Kidney epithelial cell (primary cell): ENCODE data around the gene KCNQ1. TPM values are rescaled to one million over a fixed set of nuclear protein-coding genes. Genes with fewer than 3 reads are reported as not detected.

Experiments used
- DNase-seq: peaks from one replicate; pipeline ENCODE4 v3.0.0-alpha.2; 2010; ENCODE audit warnings: low read depth
- H3K27me3 ChIP-seq: 2 replicates; pipeline ENCODE4 v1.6.0; 2011; ENCODE audit warnings: low read length; ENCODE audit not compliant: control insufficient read depth, insufficient read depth
- H3K36me3 ChIP-seq: 2 replicates; pipeline ENCODE4 v1.5.1; 2011; ENCODE audit warnings: low read length; ENCODE audit not compliant: control insufficient read depth, insufficient read depth
- H3K4me3 ChIP-seq: 2 replicates; pipeline ENCODE4 v1.5.1; 2011; ENCODE audit warnings: low read depth, mild to moderate bottlenecking, control low read depth, low read length
- CTCF ChIP-seq: IDR thresholded peaks from 2 replicates; pipeline ENCODE4 v1.5.1; 2011; ENCODE audit warnings: mild to moderate bottlenecking, moderate library complexity, low read length, control low read depth, inconsistent platforms; ENCODE audit not compliant: insufficient read depth, poor library complexity, severe bottlenecking
- total RNA-seq: library from RNA; depleted of rRNA; stranded (reverse); fragments of >200 nt; gene quantifications from 2 replicates; pipeline ENCODE4 v1.2.3, GENCODE V29; 2015

KCNQ1 gene
- total RNA-seq, 1 donor from 2014 or later, result 2.3 TPM

GRCh38 chr11:2783536-2784082 lies 338.8 kb downstream of the KCNQ1 start:
- no peak for DNase-seq
- TF ChIP-seq CTCF, result no peak
- Histone ChIP-seq H3K4me3 (no peak overlapping the region), H3K36me3 (no peaks in the 10 kb centered on the region), H3K27me3 (no peaks in the 10 kb centered on the region)

- DNase-seq, result no peak
- Histone ChIP-seq H3K27me3 (peaks cover 21% of the 10 kb centered on the region), H3K36me3 (no peaks in the 10 kb centered on the region), H3K4me3 (no peak overlapping the region)
- no peak for TF ChIP-seq CTCF
Measured at GRCh38 chr11:2787816-2788167, 343.0 kb downstream of the KCNQ1 start.

GRCh38 chr11:2788168-2789071 lies 343.6 kb downstream of the KCNQ1 start:
- no peak for DNase-seq
- peaks cover 21% of the 10 kb centered on the region for H3K27me3 ChIP-seq
- no peak for TF ChIP-seq CTCF
- H3K36me3 ChIP-seq, result no peaks in the 10 kb centered on the region
- H3K4me3 ChIP-seq, result no peak overlapping the region

- no peak for TF ChIP-seq CTCF
- no peak for DNase-seq
- Histone ChIP-seq H3K36me3 (no peaks in the 10 kb centered on the region), H3K4me3 (no peak overlapping the region), H3K27me3 (peaks cover 21% of the 10 kb centered on the region)
Measured at GRCh38 chr11:2789331-2789730, 344.5 kb downstream of the KCNQ1 start.

GRCh38 chr11:2789791-2790567 lies 345.2 kb downstream of the KCNQ1 start:
- no peak for DNase-seq
- H3K36me3 ChIP-seq, result no peaks in the 10 kb centered on the region
- H3K4me3 ChIP-seq, result no peak overlapping the region
- TF ChIP-seq CTCF, result no peak
- H3K27me3 ChIP-seq, result peaks cover 21% of the 10 kb centered on the region
